ENCODE measurements around the gene SVOP. TPM values are rescaled to one million over a fixed set of nuclear protein-coding genes. Genes with fewer than 3 reads are reported as not detected.
"Not testable (repeated sequence)": the region's sequence is repeated elsewhere in the genome, so short reads cannot be mapped to it uniquely, and the experiment has no call there.

SVOP gene
- total RNA-seq, 1 donor from 2014 or later = not detected

GRCh38 chr12:108876550-108876949 is 144.3 kb downstream of the SVOP start:
- no peak for TF ChIP-seq CTCF (IDR thresholded peaks at IDR 0.05)
- DNase-seq (ENCODE audit: low spot score) = no peak
- H3K4me1 Mint-ChIP-seq (ENCODE audit: low read depth) = peaks cover 6% of the 10 kb centered on the region
- H3K9me3 Mint-ChIP-seq (ENCODE audit: low read depth) = no peaks in the 10 kb centered on the region
- H3K27ac Mint-ChIP-seq (ENCODE audit: unreplicated experiment) = no peak overlapping the region
- no peaks in the 10 kb centered on the region for H3K27me3 Mint-ChIP-seq (ENCODE audit: low read depth)
- H3K36me3 Mint-ChIP-seq (ENCODE audit: low read depth) = no peaks in the 10 kb centered on the region
- no peak overlapping the region for H3K4me3 Mint-ChIP-seq (ENCODE audit: unreplicated experiment)

- Mint-ChIP-seq H3K9me3 (ENCODE audit: low read depth) (no peaks in the 10 kb centered on the region), H3K27me3 (ENCODE audit: low read depth) (no peaks in the 10 kb centered on the region), H3K27ac (ENCODE audit: unreplicated experiment) (no peak overlapping the region), H3K4me1 (ENCODE audit: low read depth) (peaks cover 12% of the 10 kb centered on the region), H3K4me3 (ENCODE audit: unreplicated experiment) (no peak overlapping the region), H3K36me3 (ENCODE audit: low read depth) (no peaks in the 10 kb centered on the region)
- no peak for TF ChIP-seq CTCF (IDR thresholded peaks at IDR 0.05)
- no peak for DNase-seq (ENCODE audit: low spot score)
Observed at GRCh38 chr12:108875682-108876361, 145.0 kb downstream of the SVOP start.

- Mint-ChIP-seq H3K4me3 (ENCODE audit: unreplicated experiment) (no peak overlapping the region), H3K27me3 (ENCODE audit: low read depth) (no peaks in the 10 kb centered on the region), H3K9me3 (ENCODE audit: low read depth) (no peaks in the 10 kb centered on the region), H3K27ac (ENCODE audit: unreplicated experiment) (no peak overlapping the region), H3K4me1 (ENCODE audit: low read depth) (peaks cover 12% of the 10 kb centered on the region), H3K36me3 (ENCODE audit: low read depth) (no peaks in the 10 kb centered on the region)
- DNase-seq (ENCODE audit: low spot score) = no peak
- no peak for TF ChIP-seq CTCF (IDR thresholded peaks at IDR 0.05)
Observed at GRCh38 chr12:108875280-108875679, 145.6 kb downstream of the SVOP start.

GRCh38 chr12:108868781-108869180 is 152.1 kb downstream of the SVOP start:
- DNase-seq (ENCODE audit: low spot score) = no peak
- peaks cover 12% of the 10 kb centered on the region for H3K4me1 Mint-ChIP-seq (ENCODE audit: low read depth)
- H3K27me3 Mint-ChIP-seq (ENCODE audit: low read depth) = no peaks in the 10 kb centered on the region
- H3K36me3 Mint-ChIP-seq (ENCODE audit: low read depth) = no peaks in the 10 kb centered on the region
- no peak for TF ChIP-seq CTCF (IDR thresholded peaks at IDR 0.05)
- peaks cover 4% of the 10 kb centered on the region for H3K9me3 Mint-ChIP-seq (ENCODE audit: low read depth)
- H3K27ac Mint-ChIP-seq (ENCODE audit: unreplicated experiment) = no peak overlapping the region
- H3K4me3 Mint-ChIP-seq (ENCODE audit: unreplicated experiment) = no peak overlapping the region

GRCh38 chr12:108866083-108866482 is 154.8 kb downstream of the SVOP start:
- not testable (repeated sequence) for H3K36me3 Mint-ChIP-seq (ENCODE audit: low read depth); H3K27ac Mint-ChIP-seq (ENCODE audit: unreplicated experiment); H3K27me3 Mint-ChIP-seq (ENCODE audit: low read depth); DNase-seq (ENCODE audit: low spot score); H3K4me3 Mint-ChIP-seq (ENCODE audit: unreplicated experiment); H3K9me3 Mint-ChIP-seq (ENCODE audit: low read depth); H3K4me1 Mint-ChIP-seq (ENCODE audit: low read depth)

- peaks cover 7% of the 10 kb centered on the region for H3K9me3 Mint-ChIP-seq (ENCODE audit: low read depth)
Observed at GRCh38 chr12:108865169-108865568, 155.7 kb downstream of the SVOP start.

More at GRCh38 chr12:108865169-108865568, 155.7 kb downstream of the SVOP start:
- peaks cover 2% of the 10 kb centered on the region for H3K36me3 Mint-ChIP-seq (ENCODE audit: low read depth)
- H3K4me1 Mint-ChIP-seq (ENCODE audit: low read depth) = no peaks in the 10 kb centered on the region
- DNase-seq (ENCODE audit: low spot score) = no peak
- H3K4me3 Mint-ChIP-seq (ENCODE audit: unreplicated experiment) = no peak overlapping the region
- no peak overlapping the region for H3K27ac Mint-ChIP-seq (ENCODE audit: unreplicated experiment)
- no peak for TF ChIP-seq CTCF (IDR thresholded peaks at IDR 0.05)
- no peaks in the 10 kb centered on the region for H3K27me3 Mint-ChIP-seq (ENCODE audit: low read depth)
